GM12878 (cell line): ENCODE measurements around the gene COA5. TPM values are rescaled to one million over a fixed set of nuclear protein-coding genes. Genes with fewer than 3 reads are reported as not detected.

Source experiments
- ATAC-seq: fragments of 200-7000 bp; cut with Tn5 transposase; 3 replicates; pipeline ENCODE4 v1.9.1; 2020; ENCODE audit warnings: mild to moderate bottlenecking, moderate library complexity
- BruUV-seq: library from RNA; stranded (reverse); fragments of 400-500 nt; replicated peaks from 2 replicates; lab custom pipeline; 2021; lab: Mats Ljungman, UMichigan
- CTCF ChIA-PET: fragments of 300-600 bp; sonication (Branson Sonifier 250); formaldehyde crosslinking; extraction: SDS; loops from one replicate; lab custom pipeline; 2021; ENCODE audit warnings: inconsistent platforms; lab: Yijun Ruan, JAX
- POLR2A ChIA-PET: fragments of 350-600 bp; formaldehyde crosslinking; extraction: SDS; loops from one replicate; lab custom pipeline; 2021; ENCODE audit warnings: inconsistent platforms; lab: Charles Lee
- RAD21 ChIA-PET: fragments of 300-600 bp; sonication (Branson Sonifier 250); formaldehyde crosslinking; loops from one replicate; lab custom pipeline; 2023; ENCODE audit warnings: antibody characterized with exemption; ENCODE audit not compliant: unreplicated experiment; lab: Charles Lee
- SMC1A ChIA-PET: fragments of 300-600 bp; sonication (Branson Sonifier 250); formaldehyde crosslinking; loops from one replicate; lab custom pipeline; 2023; ENCODE audit not compliant: unreplicated experiment, uncharacterized antibody; lab: Charles Lee
- DNase-seq: peaks from one replicate; pipeline ENCODE4 v3.0.0-alpha.2; 2011; ENCODE audit warnings: low read depth, low spot score
- FAIRE-seq: peaks from 3 replicates; lab custom pipeline; 2011; peaks lifted over from hg19 to GRCh38; lab: Jason Lieb, UNC
- H2AFZ ChIP-seq: 2 replicates; pipeline ENCODE4 v1.6.0; 2011; ENCODE audit warnings: low read depth, low read length, control low read depth; ENCODE audit not compliant: control insufficient read depth
- H3K27ac ChIP-seq: 2 replicates; pipeline ENCODE4 v1.5.1; 2011; ENCODE audit warnings: control low read depth; ENCODE audit not compliant: control insufficient read depth, insufficient read depth
- H3K27me3 ChIP-seq, 2 experiments: replicated peaks in 1 of 2; 2 replicates each; pipeline versions ENCODE4 v1.6.0 to v1.6.1; 2011; ENCODE audit warnings: low read length in 1 of 2; ENCODE audit not compliant: control insufficient read depth in 2 of 2, insufficient read depth in 2 of 2
- H3K36me3 ChIP-seq, 2 experiments: 2 replicates each; pipeline ENCODE4 v1.5.1; 2011; ENCODE audit warnings: low read length in 1 of 2; ENCODE audit not compliant: control insufficient read depth in 2 of 2, insufficient read depth in 2 of 2
- H3K4me1 ChIP-seq: 2 replicates; pipeline ENCODE4 v1.6.1; 2011; ENCODE audit warnings: mild to moderate bottlenecking, low read length, moderate library complexity, mixed read lengths; ENCODE audit not compliant: control insufficient read depth, insufficient read depth
- H3K4me2 ChIP-seq: 2 replicates; pipeline ENCODE4 v1.6.0; 2011; ENCODE audit warnings: control low read depth; ENCODE audit not compliant: control insufficient read depth, insufficient read depth
- H3K4me3 ChIP-seq: fragments of 200-600 bp; sonication (generic); 2 replicates; pipeline ENCODE4 v1.5.1; 2016
- H3K79me2 ChIP-seq: 2 replicates; pipeline ENCODE4 v1.6.0; 2011; ENCODE audit warnings: low read length; ENCODE audit not compliant: control insufficient read depth, insufficient read depth
- H3K9ac ChIP-seq: 2 replicates; pipeline ENCODE4 v1.8.0; 2011; ENCODE audit warnings: low read length, control low read depth, mixed read lengths; ENCODE audit not compliant: control insufficient read depth, insufficient read depth
- H3K9me3 ChIP-seq: replicated peaks from 3 replicates; pipeline ENCODE4 v1.5.1; 2011; ENCODE audit warnings: mild to moderate bottlenecking, low read length; ENCODE audit not compliant: control insufficient read depth, insufficient read depth
- H4K20me1 ChIP-seq: 2 replicates; pipeline ENCODE4 v1.6.0; 2011; ENCODE audit not compliant: control insufficient read depth, insufficient read depth
- BMI1 ChIP-seq: fragments of 450-650 bp; IDR thresholded peaks from 2 replicates; pipeline ENCODE4 v1.6.1; 2016; ENCODE audit warnings: mild to moderate bottlenecking, moderate library complexity, borderline replicate concordance
- CTCF ChIP-seq, 3 experiments: IDR thresholded peaks in 2 of 3; conservative IDR thresholded peaks in 1 of 3; 2 replicates each; pipeline ENCODE4 v1.5.1; 2011; ENCODE audit warnings: low read depth in 3 of 3, low read length in 3 of 3, mild to moderate bottlenecking in 3 of 3, control low read depth in 2 of 3, moderate library complexity in 2 of 3, inconsistent platforms in 1 of 3, mixed read lengths in 1 of 3; ENCODE audit not compliant: control insufficient read depth in 2 of 3, insufficient read depth in 1 of 3; ENCODE audit errors: extremely low read depth in 1 of 3
- HSF1 ChIP-seq: fragments of 150-350 bp; IDR thresholded peaks from 2 replicates; pipeline ENCODE4 v1.6.1; 2014; ENCODE audit warnings: mild to moderate bottlenecking, low read depth, low read length
- IKZF1 ChIP-seq: fragments of 450-650 bp; conservative IDR thresholded peaks from 2 replicates; pipeline ENCODE4 v1.6.1; 2017; ENCODE audit warnings: antibody characterized with exemption, mild to moderate bottlenecking
- MAX ChIP-seq: IDR thresholded peaks from 2 replicates; pipeline ENCODE4 v1.6.1; 2012; ENCODE audit warnings: low read depth, low read length, improper control_type of control experiment
- MEF2A ChIP-seq: IDR thresholded peaks from 2 replicates; pipeline ENCODE4 v1.6.1; 2011; ENCODE audit warnings: low read depth, mild to moderate bottlenecking, low read length, moderate library complexity; ENCODE audit not compliant: insufficient read depth
- MLLT1 ChIP-seq: fragments of 450-650 bp; IDR thresholded peaks from 2 replicates; pipeline ENCODE4 v1.6.1; 2016; ENCODE audit warnings: mild to moderate bottlenecking
- MYB ChIP-seq: fragments of 150-350 bp; IDR thresholded peaks from 2 replicates; pipeline ENCODE4 v1.6.1; 2014; ENCODE audit warnings: mild to moderate bottlenecking, low read depth, low read length, borderline replicate concordance
- MYC ChIP-seq: IDR thresholded peaks from 2 replicates; pipeline ENCODE4 v1.6.1; 2011; ENCODE audit warnings: mild to moderate bottlenecking, low read length, moderate library complexity, inconsistent platforms; ENCODE audit not compliant: insufficient read depth, insufficient replicate concordance, insufficient read length, severe bottlenecking
- NRF1 ChIP-seq: conservative IDR thresholded peaks from 2 replicates; pipeline ENCODE4 v1.6.1; 2011; ENCODE audit warnings: mild to moderate bottlenecking, low read depth, low read length, improper control_type of control experiment
- POU2F2 ChIP-seq: IDR thresholded peaks from 3 replicates; pipeline ENCODE4 v1.6.1; 2011; ENCODE audit warnings: low read depth, mild to moderate bottlenecking, low read length, borderline replicate concordance
- RELA ChIP-seq: fragments of 450-650 bp; IDR thresholded peaks from 2 replicates; pipeline ENCODE4 v1.8.0; 2014; ENCODE audit warnings: borderline replicate concordance; ENCODE audit not compliant: partially characterized antibody
- SMARCA5 ChIP-seq: fragments of 450-650 bp; IDR thresholded peaks from 2 replicates; pipeline ENCODE4 v1.6.1; 2017; ENCODE audit warnings: mild to moderate bottlenecking
- TCF7 ChIP-seq: IDR thresholded peaks from 2 replicates; pipeline ENCODE4 v1.6.1; 2014; ENCODE audit warnings: antibody characterized with exemption, borderline replicate concordance
- ZNF622 ChIP-seq: fragments of 450-650 bp; IDR thresholded peaks from 2 replicates; pipeline ENCODE4 v1.6.1; 2017; ENCODE audit warnings: mild to moderate bottlenecking, inconsistent platforms
- WGBS: methylation state at CpG from one replicate; pipeline ENCODE4 v1.1.6; 2016; ENCODE audit warnings: low lambda C conversion rate; ENCODE audit not compliant: insufficient replicate concordance, insufficient coverage; ENCODE audit errors: missing lambda C conversion rate; 5-methylcytosine and 5-hydroxymethylcytosine counted together
- in situ Hi-C: fragments of 300-500 bp; cut with MboI; formaldehyde crosslinking; loops from 9 replicates; pipeline ENCODE4 v1.14.3; 2018; ENCODE audit warnings: mixed read lengths
- intact Hi-C: fragments of 100-400 bp; cut with micrococcal nuclease; formaldehyde crosslinking; loops from one replicate; pipeline ENCODE4 v1.14.2; 2022; ENCODE audit not compliant: unreplicated experiment
- polyA plus RNA-seq, 11 experiments: library from polyadenylated mRNA; depleted of rRNA in 4 of 11; unstranded in 6 of 11; stranded (reverse) in 5 of 11; fragments of >200 nt; fragmentation: Nextera tagmentation in 4 of 11; fragmentation: Illumina TruSeq in 1 of 11; extraction: Ambion mirVana in 4 of 11; extraction: Trizol in 1 of 11; gene quantifications; 1 replicate in 1 of 11; 2 replicates in 10 of 11; pipeline versions ENCODE4 v1.2.1 to v1.2.3, GENCODE V29; 2011 to 2016; ENCODE audit warnings: inconsistent platforms in 2 of 11, missing spikeins in 2 of 11, low read depth in 1 of 11
- total RNA-seq, 4 experiments: library from RNA; depleted of rRNA in 3 of 4; stranded (reverse); fragments of >200 nt in 3 of 4; fragmentation: Illumina TruSeq in 1 of 4; extraction: Trizol in 1 of 4; gene quantifications; 2 replicates each; pipeline versions ENCODE4 v1.2.1 to v1.2.3, GENCODE V29; 2013 to 2021

The COA5 gene
- total and polyA plus RNA-seq, 10 of the 15 experiments (the other 5 are each of a cell fraction or from before 2014, with no cell fraction given), result 20.7 to 63.3 (median 37.9) TPM

GRCh38 chr2:98650998-98651397 is 42.7 kb upstream of the COA5 start (continued):
- TF ChIP-seq MYB, result no peak

GRCh38 chr2:98649992-98650375 is 41.7 kb upstream of the COA5 start:
- intact Hi-C loops, result loop anchor here (1.0 to 10.0 kb wide), 4 partner anchors 77 to 505 kb away; partner anchors contain the start of genes LIPT1 and TSGA10
- no peak overlapping the region for H2AFZ ChIP-seq
- H3K27ac ChIP-seq, result no peak overlapping the region
- H3K27me3 ChIP-seq, result no peaks in the 10 kb centered on the region
- no TSS peak for BruUV-seq
- no peaks in the 10 kb centered on the region for H3K79me2 ChIP-seq
- CTCF ChIA-PET, result interaction anchor here (0.7 to 2.0 kb wide), 34 partner anchors 10 to 520 kb away, joined by 3 to 124 read pairs (median 4); partner anchors contain the start of gene MGAT4A
- in situ Hi-C loops, result loop anchor here (5.0 kb wide), 2 partner anchors 187 to 417 kb away; no protein-coding TSS in a partner anchor
- TF ChIP-seq MLLT1, result no peak
- no peak for TF ChIP-seq POU2F2
- TF ChIP-seq ZNF622, result no peak
- no peak for TF ChIP-seq MEF2A
- no peak for TF ChIP-seq MYC
- no peak for TF ChIP-seq BMI1
- no peak for TF ChIP-seq MAX
- TF ChIP-seq SMARCA5, result no peak
- no peak for TF ChIP-seq TCF7
- TF ChIP-seq HSF1, result no peak
- TF ChIP-seq NRF1, result no peak
- TF ChIP-seq IKZF1, result no peak
- no peak for TF ChIP-seq RELA
- TF ChIP-seq CTCF (IDR thresholded peaks at IDR 0.05 in 2 of 3, conservative IDR thresholded peaks at IDR 0.05 in 1 of 3; ENCODE audit: control insufficient read depth in 2 of 3, extremely low read depth in 1 of 3, insufficient read depth in 1 of 3, low read depth in 3 of 3, low read length in 3 of 3), result no peak
- no peak for ATAC-seq
- POLR2A ChIA-PET, result no interaction called here
- no peak for DNase-seq
- H3K9me3 ChIP-seq, result no peaks in the 10 kb centered on the region
- SMC1A ChIA-PET, result interaction anchor here (0.9 to 2.0 kb wide), 22 partner anchors 10 to 415 kb away, joined by 3 to 51 read pairs (median 5); no protein-coding TSS in a partner anchor
- RAD21 ChIA-PET, result interaction anchor here (0.8 to 2.0 kb wide), 33 partner anchors 9 to 838 kb away, joined by 3 to 60 read pairs (median 4); partner anchors contain the start of genes COA5, LIPT1, MGAT4A and UNC50
- no peaks in the 10 kb centered on the region for H4K20me1 ChIP-seq
- 50% methylated on average over 1 of the region's 1 CpG for WGBS
- H3K9ac ChIP-seq, result no peak overlapping the region
- no peak overlapping the region for H3K4me2 ChIP-seq
- H3K36me3 ChIP-seq, result no peaks in the 10 kb centered on the region
- peaks cover 6% of the 10 kb centered on the region for H3K4me1 ChIP-seq
- no peak for FAIRE-seq
- no peak overlapping the region for H3K4me3 ChIP-seq
